GM23338 (cell line): ENCODE results near the gene HNRNPF.

ENCODE experiments used
- EZH2phosphoT487 ChIP-seq: fragments of 200-600 bp; sonication (generic); IDR thresholded peaks from one replicate; pipeline ENCODE4 v1.8.1; 2018; ENCODE audit warnings: antibody characterized with exemption; ENCODE audit not compliant: unreplicated experiment
- POLR2AphosphoS5 ChIP-seq: IDR thresholded peaks from 2 replicates; pipeline ENCODE4 v1.6.1; 2016; ENCODE audit warnings: antibody characterized with exemption, low read depth
- TF ChIP-seq, protein P1 (sequence below), 2 experiments: fragments of 200-600 bp in 1 of 2; sonication (generic) in 1 of 2; conservative IDR thresholded peaks; 2 replicates each; pipeline versions ENCODE4 v1.5.1 to v1.6.1; 2016 to 2017; ENCODE audit warnings: antibody characterized with exemption in 2 of 2, low read depth in 2 of 2, mild to moderate bottlenecking in 2 of 2, moderate library complexity in 1 of 2

DNA sequence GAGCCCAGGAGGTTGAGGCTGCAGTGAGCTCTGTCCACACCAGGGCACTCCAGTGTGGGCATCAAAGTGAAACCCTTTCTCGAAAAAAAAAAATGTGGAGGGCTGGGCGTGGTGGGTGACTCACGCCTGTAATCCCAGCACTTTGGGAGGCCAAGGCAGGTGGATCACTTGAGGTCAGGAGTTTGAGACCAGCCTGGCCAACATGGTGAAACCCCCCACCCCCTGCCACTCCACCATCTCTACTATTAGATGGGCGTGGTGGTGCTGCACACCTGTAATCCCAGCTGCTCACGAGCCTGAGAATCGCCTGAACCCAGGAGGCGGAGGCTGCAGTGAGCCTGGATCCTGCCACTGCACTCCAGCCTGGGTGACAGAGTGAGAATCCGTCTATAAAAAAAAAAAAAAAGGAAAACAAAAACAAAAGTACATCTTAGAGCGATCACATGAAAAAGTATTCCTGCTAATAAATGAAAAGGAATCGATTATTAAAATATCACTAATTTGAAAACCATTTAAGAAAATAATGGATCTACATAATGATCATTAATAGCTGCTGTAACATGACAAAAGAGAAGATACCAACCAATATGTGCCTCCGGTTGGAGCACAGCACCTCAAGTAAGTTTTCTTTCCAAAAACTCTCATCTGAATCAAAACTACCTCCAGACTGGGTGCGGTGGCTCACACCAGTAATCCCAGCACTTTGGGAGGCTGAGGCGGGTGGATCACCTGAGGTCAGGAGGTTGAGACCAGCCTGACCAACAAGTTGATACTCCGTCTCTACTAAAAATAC is 4.9 kb downstream of the HNRNPF start:
- TF ChIP-seq EZH2phosphoT487 (no peak), POLR2AphosphoS5 (no peak)
- TF ChIP-seq, protein P1, sequence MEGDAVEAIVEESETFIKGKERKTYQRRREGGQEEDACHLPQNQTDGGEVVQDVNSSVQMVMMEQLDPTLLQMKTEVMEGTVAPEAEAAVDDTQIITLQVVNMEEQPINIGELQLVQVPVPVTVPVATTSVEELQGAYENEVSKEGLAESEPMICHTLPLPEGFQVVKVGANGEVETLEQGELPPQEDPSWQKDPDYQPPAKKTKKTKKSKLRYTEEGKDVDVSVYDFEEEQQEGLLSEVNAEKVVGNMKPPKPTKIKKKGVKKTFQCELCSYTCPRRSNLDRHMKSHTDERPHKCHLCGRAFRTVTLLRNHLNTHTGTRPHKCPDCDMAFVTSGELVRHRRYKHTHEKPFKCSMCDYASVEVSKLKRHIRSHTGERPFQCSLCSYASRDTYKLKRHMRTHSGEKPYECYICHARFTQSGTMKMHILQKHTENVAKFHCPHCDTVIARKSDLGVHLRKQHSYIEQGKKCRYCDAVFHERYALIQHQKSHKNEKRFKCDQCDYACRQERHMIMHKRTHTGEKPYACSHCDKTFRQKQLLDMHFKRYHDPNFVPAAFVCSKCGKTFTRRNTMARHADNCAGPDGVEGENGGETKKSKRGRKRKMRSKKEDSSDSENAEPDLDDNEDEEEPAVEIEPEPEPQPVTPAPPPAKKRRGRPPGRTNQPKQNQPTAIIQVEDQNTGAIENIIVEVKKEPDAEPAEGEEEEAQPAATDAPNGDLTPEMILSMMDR (conservative IDR thresholded peaks at IDR 0.05; ENCODE audit: low read depth in 2 of 2) = no peak
